K562 (cell line): ENCODE data around the gene IL11. TPM values are rescaled to one million over a fixed set of nuclear protein-coding genes. Genes with fewer than 3 reads are reported as not detected.

Experiments
- BMI1 ChIP-seq: fragments of 150-350 bp; IDR thresholded peaks from 2 replicates; pipeline ENCODE4 v1.6.1; 2014; ENCODE audit warnings: low read length
- E2F1 ChIP-seq: sonication (generic); formaldehyde crosslinking; IDR thresholded peaks from 2 replicates; pipeline ENCODE4 v1.8.1; 2023; ENCODE audit warnings: mild to moderate bottlenecking, missing genetic modification reagents, moderate library complexity
- HNRNPUL1 ChIP-seq: fragments of 200-400 bp; formaldehyde crosslinking; IDR thresholded peaks from 2 replicates; pipeline ENCODE4 v1.6.1; 2017; ENCODE audit warnings: low read length
- NFIX ChIP-seq: fragments of 250-450 bp; sonication (Bioruptor Pico); IDR thresholded peaks from 2 replicates; pipeline ENCODE4 v1.4.0; 2020; ENCODE audit warnings: low read depth, mild to moderate bottlenecking, moderate library complexity
- RBM39 ChIP-seq: fragments of 200-400 bp; formaldehyde crosslinking; optimal IDR thresholded peaks from 2 replicates; pipeline ENCODE3; 2018; ENCODE audit warnings: low read depth, low read length
- SMAD4 ChIP-seq: fragments of 250-450 bp; sonication (Bioruptor Pico); conservative IDR thresholded peaks from 2 replicates; pipeline ENCODE4 v1.8.0; 2021; ENCODE audit warnings: inconsistent platforms, mild to moderate bottlenecking, moderate library complexity
- TCF7 ChIP-seq: sonication (generic); IDR thresholded peaks from 2 replicates; pipeline ENCODE4 v1.6.1; 2016; ENCODE audit warnings: antibody characterized with exemption, borderline replicate concordance
- ZFPM2 ChIP-seq: fragments of 250-450 bp; sonication (Bioruptor Pico); IDR thresholded peaks from 2 replicates; pipeline ENCODE4 v1.5.1; 2022; ENCODE audit warnings: mild to moderate bottlenecking
- ZNF146 ChIP-seq: IDR thresholded peaks from one replicate; pipeline ENCODE4 v1.6.1; 2018; ENCODE audit warnings: missing compliant biosample characterization; ENCODE audit not compliant: unreplicated experiment
- ZNF23 ChIP-seq: fragments of 250-450 bp; sonication (Bioruptor Pico); IDR thresholded peaks from 2 replicates; pipeline ENCODE4 v1.4.0; 2020; ENCODE audit warnings: mild to moderate bottlenecking
- ZNF740 ChIP-seq, 3 experiments: fragments of 200-800 bp in 1 of 3; sonication (Bioruptor generic) in 1 of 3; sonication (generic) in 1 of 3; formaldehyde crosslinking in 1 of 3; IDR thresholded peaks; 2 replicates each; pipeline versions ENCODE4 v1.6.1 to v1.8.0; 2016 to 2022; ENCODE audit warnings: mild to moderate bottlenecking in 2 of 3, missing compliant biosample characterization in 2 of 3, missing genetic modification characterization in 2 of 3, missing genetic modification reagents in 1 of 3
- ZNF76 ChIP-seq: fragments of 250-450 bp; sonication (Bioruptor Pico); IDR thresholded peaks from 2 replicates; pipeline ENCODE4 v1.4.0; 2020; ENCODE audit warnings: mild to moderate bottlenecking, moderate library complexity, borderline replicate concordance
- polyA plus RNA-seq, 8 experiments: library from polyadenylated mRNA; depleted of rRNA in 4 of 8; stranded (reverse) in 5 of 8; unstranded in 3 of 8; fragments of >200 nt; fragmentation: Nextera tagmentation in 2 of 8; fragmentation: Illumina TruSeq in 1 of 8; extraction: Ambion mirVana in 2 of 8; extraction: Trizol in 1 of 8; gene quantifications; 2 replicates each; pipeline versions ENCODE4 v1.2.1 to v1.2.3, GENCODE V29; 2011 to 2014; ENCODE audit warnings: inconsistent platforms in 1 of 8, missing spikeins in 1 of 8
- total RNA-seq, 7 experiments: library from RNA; depleted of rRNA in 6 of 7; stranded (reverse); fragments of >200 nt in 6 of 7; fragmentation: Illumina TruSeq in 2 of 7; extraction: Trizol in 2 of 7; gene quantifications; 2 replicates each; pipeline versions ENCODE4 v1.2.1 to v1.2.3, GENCODE V29; 2011 to 2021; ENCODE audit warnings: low replicate concordance in 1 of 7
- TF ChIP-seq, protein P1 (sequence below): fragments of 450-650 bp; IDR thresholded peaks from 2 replicates; pipeline ENCODE4 v1.6.1; 2016

Gene IL11
- total and polyA plus RNA-seq, 9 of the 15 experiments (the other 6 are each of a cell fraction or from before 2014, with no cell fraction given) = 0.04 to 0.42 (median 0.06) TPM; not detected in 6

DNA sequence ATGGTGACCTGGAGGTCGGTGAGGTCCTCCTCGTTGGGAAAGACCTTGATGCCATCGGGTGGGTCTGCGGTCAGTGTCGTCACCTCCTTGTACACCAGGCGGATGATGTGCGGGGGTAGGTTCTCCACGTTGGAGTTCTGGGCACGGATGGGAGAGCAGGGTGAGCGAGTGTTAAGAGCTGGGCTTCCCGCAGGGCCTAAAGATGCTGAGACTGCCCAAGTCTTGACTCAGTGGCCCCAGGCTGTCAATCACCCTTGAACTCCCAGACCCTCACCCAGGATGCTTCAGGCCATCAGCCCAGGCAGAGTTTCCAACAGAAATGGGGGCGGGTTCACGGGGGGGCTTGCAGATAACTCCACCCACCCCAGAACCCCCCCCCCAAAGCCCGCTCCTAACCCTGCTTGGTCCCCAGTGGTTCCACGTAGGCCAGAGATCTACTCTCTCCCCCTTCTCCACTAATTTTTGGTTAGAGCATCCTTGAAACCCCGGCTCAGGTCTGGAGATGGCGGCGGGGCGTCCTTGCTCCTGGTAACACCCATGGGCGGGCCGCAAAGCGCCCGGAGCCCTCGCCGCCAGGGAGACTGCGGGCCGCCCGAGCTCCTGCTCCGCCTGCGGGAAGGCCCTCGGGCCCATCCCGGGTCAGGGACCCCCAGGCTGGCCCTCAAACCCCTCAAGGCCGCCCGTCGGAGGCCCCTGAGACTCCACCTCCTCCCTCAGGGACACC, 36.7 kb upstream of the IL11 start (continued):
- TF ChIP-seq ZNF740 (CRISPR knock-in tag; IDR thresholded peaks at IDR 0.05) (no peak), ZNF740 (tag; IDR thresholded peaks at IDR 0.05) (peak in 1 of 2 experiments; percentile 58; a peak in 1 of 4 replicates), TCF7 (no peak), HNRNPUL1 (0 out of 2 replicates have a peak, but pooled peaks have one; percentile 17), ZNF146 (CRISPR knock-in tag) (no peak), SMAD4 (no peak), RBM39 (no peak), ZNF23 (CRISPR knock-in tag) (no peak), ZFPM2 (CRISPR knock-in tag) (no peak), E2F1 (CRISPR knock-in tag) (0 out of 2 replicates have a peak, but pooled peaks have one; percentile 20), ZNF76 (CRISPR knock-in tag) (no peak), BMI1 (no peak), NFIX (no peak)
- TF ChIP-seq, protein P1, sequence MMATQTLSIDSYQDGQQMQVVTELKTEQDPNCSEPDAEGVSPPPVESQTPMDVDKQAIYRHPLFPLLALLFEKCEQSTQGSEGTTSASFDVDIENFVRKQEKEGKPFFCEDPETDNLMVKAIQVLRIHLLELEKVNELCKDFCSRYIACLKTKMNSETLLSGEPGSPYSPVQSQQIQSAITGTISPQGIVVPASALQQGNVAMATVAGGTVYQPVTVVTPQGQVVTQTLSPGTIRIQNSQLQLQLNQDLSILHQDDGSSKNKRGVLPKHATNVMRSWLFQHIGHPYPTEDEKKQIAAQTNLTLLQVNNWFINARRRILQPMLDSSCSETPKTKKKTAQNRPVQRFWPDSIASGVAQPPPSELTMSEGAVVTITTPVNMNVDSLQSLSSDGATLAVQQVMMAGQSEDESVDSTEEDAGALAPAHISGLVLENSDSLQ = peak; percentile 67
